SHP77 treated with DMSO at 0.1 percent for 48 hours (cell line): ENCODE data around the gene TCERG1.
"Not testable (repeated sequence)": the region's sequence is repeated elsewhere in the genome, so short reads cannot be mapped to it uniquely, and the experiment has no call there.

Source experiments
- DNase-seq: peaks from one replicate; lab custom pipeline; 2025; lab: John Stamatoyannopoulos, UW

The TCERG1 gene

GRCh38 chr5:146521403-146522106 lies 74.4 kb downstream of the TCERG1 start:
- DNase-seq, result peak; percentile 65

GRCh38 chr5:146523698-146524097 lies 76.6 kb downstream of the TCERG1 start:
- DNase-seq, result no peak

GRCh38 chr5:146527785-146528184 lies 80.7 kb downstream of the TCERG1 start:
- no peak for DNase-seq

- DNase-seq, result no peak
Observed at GRCh38 chr5:146528236-146528635, 81.1 kb downstream of the TCERG1 start.

GRCh38 chr5:146529984-146530383 lies 82.9 kb downstream of the TCERG1 start:
- no peak for DNase-seq

- peak; percentile 21 for DNase-seq
Observed at GRCh38 chr5:146533260-146533857, 86.2 kb downstream of the TCERG1 start.

- DNase-seq, result no peak
Observed at GRCh38 chr5:146533882-146534281, 86.7 kb downstream of the TCERG1 start.

GRCh38 chr5:146538432-146538831 lies 91.3 kb downstream of the TCERG1 start:
- no peak for DNase-seq

- no peak for DNase-seq
Observed at GRCh38 chr5:146539973-146540372, 92.8 kb downstream of the TCERG1 start.

- no peak for DNase-seq
Observed at GRCh38 chr5:146540414-146540813, 93.3 kb downstream of the TCERG1 start.

GRCh38 chr5:146541958-146542849 lies 95.1 kb downstream of the TCERG1 start:
- peak; percentile 63 for DNase-seq

GRCh38 chr5:146544232-146544631 lies 97.1 kb downstream of the TCERG1 start:
- no peak for DNase-seq

GRCh38 chr5:146548781-146549449 lies 101.8 kb downstream of the TCERG1 start:
- DNase-seq, result no peak

- DNase-seq, result no peak
Observed at GRCh38 chr5:146549615-146550014, 102.5 kb downstream of the TCERG1 start.

- no peak for DNase-seq
Observed at GRCh38 chr5:146553446-146553845, 106.3 kb downstream of the TCERG1 start.

GRCh38 chr5:146556884-146557283 lies 109.8 kb downstream of the TCERG1 start:
- DNase-seq, result not testable (repeated sequence)

GRCh38 chr5:146560205-146560812 lies 113.2 kb downstream of the TCERG1 start:
- DNase-seq, result no peak
